Heart left ventricle (tissue), 16 donors: ENCODE measurements around the gene FRMD1. TPM values are rescaled to one million over a fixed set of nuclear protein-coding genes. Genes with fewer than 3 reads are reported as not detected.

ENCODE experiments used
- ATAC-seq, 4 donors: fragments of 200-7000 bp; cut with Tn5 transposase; one replicate each; pipeline ENCODE4 v1.9.1; 2020 to 2022; ENCODE audit warnings: moderate library complexity in 4 of 4, mild to moderate bottlenecking in 3 of 4, moderate number of reproducible peaks in 1 of 4
- DNase-seq, 5 donors: peaks; one replicate each; pipeline ENCODE4 v3.0.0-alpha.2; 2020
- H3K27ac ChIP-seq, 12 donors: fragments of 200-600 bp; sonication (generic) in 4 of 12; one replicate each; pipeline versions ENCODE4 v1.5.0 to v1.8.0; 2016 to 2022; ENCODE audit warnings: mild to moderate bottlenecking in 2 of 12
- H3K27me3 ChIP-seq, 9 donors: fragments of 200-600 bp; sonication (generic) in 2 of 9; one replicate each; pipeline versions ENCODE4 v1.5.1 to v1.8.0; 2016 to 2022; ENCODE audit warnings: mild to moderate bottlenecking in 3 of 9
- H3K36me3 ChIP-seq, 9 donors: fragments of 200-600 bp; sonication (generic) in 2 of 9; one replicate each; pipeline versions ENCODE4 v1.5.0 to v1.8.0; 2018 to 2022; ENCODE audit warnings: mild to moderate bottlenecking in 2 of 9
- H3K4me1 ChIP-seq, 12 donors: fragments of 200-600 bp; sonication (generic) in 4 of 12; one replicate each; pipeline versions ENCODE4 v1.5.0 to v1.8.0; 2016 to 2022; ENCODE audit warnings: mild to moderate bottlenecking in 3 of 12
- H3K4me3 ChIP-seq, 12 donors: fragments of 200-600 bp; sonication (generic) in 4 of 12; one replicate each; pipeline versions ENCODE4 v1.5.0 to v1.8.0; 2017 to 2022; ENCODE audit warnings: mild to moderate bottlenecking in 9 of 12, moderate library complexity in 4 of 12
- H3K9me3 ChIP-seq, 12 donors: fragments of 200-600 bp; sonication (generic) in 4 of 12; one replicate each; pipeline versions ENCODE4 v1.5.0 to v1.8.0; 2016 to 2022; ENCODE audit warnings: mild to moderate bottlenecking in 1 of 12
- POLR2A ChIP-seq, 2 donors: fragments of 450-650 bp; IDR thresholded peaks; one replicate each; pipeline ENCODE4 v1.6.1; 2017; ENCODE audit warnings: antibody characterized with exemption in 2 of 2, mild to moderate bottlenecking in 2 of 2, moderate library complexity in 2 of 2
- WGBS, 4 donors: extraction: QIAGEN DNeasy Blood & Tissue Kit in 2 of 4; methylation state at CpG; one replicate each; pipeline versions ENCODE4 v1.1.5 to v1.1.7; 2013 to 2018; 5-methylcytosine and 5-hydroxymethylcytosine counted together
- intact Hi-C, 10 donors: fragments of 100-400 bp; cut with DNase I; formaldehyde crosslinking; loops; one replicate each; pipeline versions ENCODE4 v1.11.1 to v1.14.2; 2022
- polyA plus RNA-seq, 2 donors: library from polyadenylated mRNA; stranded (reverse); fragments of 200-250 nt; gene quantifications; one replicate each; pipeline ENCODE4 v1.2.3, GENCODE V29; 2013
- total RNA-seq, 9 donors: library from RNA; depleted of rRNA in 2 of 9; stranded (reverse); fragments of >200 nt in 2 of 9; fragmentation: NEBNext Ultra II Directional in 3 of 9; extraction: Animal tissue kit (Norgen Biotek cat#: 25700) in 3 of 9; gene quantifications; one replicate each; pipeline versions ENCODE4 v1.1.0 to v1.2.4, GENCODE V29; 2016 to 2023
- TF ChIP-seq, protein P1 (sequence below), 12 donors: fragments of 200-600 bp; sonication (generic) in 4 of 12; IDR thresholded peaks; one replicate each; pipeline versions ENCODE4 v1.5.0 to v1.8.0; 2018 to 2022; ENCODE audit warnings: antibody characterized with exemption in 12 of 12, mild to moderate bottlenecking in 5 of 12
- donor health status: ischemic (EF 13 %, LVEDD 7.1; RV severe dilation, severe dysfunction).
- donor health status: healthy with polysubstance abuse.
- donor health status: DM: no; HTN: yes; CAD: no.
- donor health status: DM: no; HTN: no; CAD: no.
- donor health status: ischemic (EF 25% LVEDD 6.9; RV normal size, moderate dysfunction).
- donor health status: ischemic (EF 25% LVEDD 5.7; RV mildly dilated, moderate dysfunction).
- donor health status: healthy.
- donor health status: DM: yes; HTN: yes; CAD: no.
- donor health status: ischemic (EF 35%, LVEDD 5.7; RV mildly dilated, moderate dysfunction).
- donor health status: nonischemic (EF 11% LVEDD 7.7; RV severe dilation, severe dysfunction).
- donor health status: DM: yes; HTN: yes; CAD: no.
- donor health status: PGD.
- donor health status: ischemic (EF 29% LVEDD 5.4; RV normal size, mild dysfunction).
- donor health status: nonischemic (EF 23%, LVEDD 6.1; RV moderate dilation, normal function).

FRMD1 gene
- total and polyA plus RNA-seq, 11 donors, result 0.04 to 0.50 (median 0.14) TPM; not detected in 7

DNA sequence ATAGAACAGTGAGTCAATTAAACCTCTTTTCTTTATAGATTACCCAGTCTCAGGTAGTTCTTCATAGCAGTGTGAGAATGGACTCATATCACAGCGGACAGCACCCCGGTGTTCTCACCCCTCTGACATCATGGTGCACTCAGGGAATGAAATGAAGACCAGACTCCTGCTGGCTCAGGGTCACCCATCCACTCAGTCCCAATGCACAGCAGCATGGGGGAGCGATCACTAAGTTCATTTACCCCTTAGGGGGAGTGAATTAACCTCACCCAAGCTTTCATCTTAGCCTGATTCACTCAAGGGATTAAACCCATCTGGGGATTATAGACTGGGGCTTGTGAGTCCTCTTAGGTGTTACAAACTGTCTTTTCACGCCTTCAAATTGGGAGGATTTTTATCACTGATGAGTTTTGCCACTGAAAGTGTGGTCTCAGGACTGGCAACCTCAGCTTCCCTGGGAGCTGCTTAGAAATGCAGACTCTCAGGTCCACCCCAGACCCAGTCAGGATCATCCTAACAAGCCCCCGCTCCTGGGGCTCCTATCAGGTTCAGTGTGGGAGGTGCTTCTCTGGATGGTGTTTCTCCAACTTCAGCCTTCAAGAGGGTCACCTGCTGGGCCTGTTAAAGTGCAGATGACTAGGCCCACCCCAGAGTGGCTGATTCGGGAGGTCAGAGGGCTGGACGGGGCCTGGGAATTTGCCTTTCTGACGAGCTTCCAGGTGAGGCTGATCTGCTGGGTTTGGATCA lies 44.3 kb upstream of the FRMD1 start:
- no peak for DNase-seq
- H3K27me3 ChIP-seq, result no peaks in the 10 kb centered on the region
- no peaks in the 10 kb centered on the region for H3K4me1 ChIP-seq
- no peak overlapping the region for H3K27ac ChIP-seq
- H3K4me3 ChIP-seq, result no peak overlapping the region
- intact Hi-C loops, result no loop called here
- 86 to 95% (median 91%) methylated on average over 8 of the region's 8 CpGs for WGBS, 4 donors
- H3K36me3 ChIP-seq, result no peaks in the 10 kb centered on the region
- ATAC-seq, result no peak
- H3K9me3 ChIP-seq, result no peaks in the 10 kb centered on the region
- no peak for TF ChIP-seq POLR2A (IDR thresholded peaks at IDR 0.05)
- TF ChIP-seq, protein P1, sequence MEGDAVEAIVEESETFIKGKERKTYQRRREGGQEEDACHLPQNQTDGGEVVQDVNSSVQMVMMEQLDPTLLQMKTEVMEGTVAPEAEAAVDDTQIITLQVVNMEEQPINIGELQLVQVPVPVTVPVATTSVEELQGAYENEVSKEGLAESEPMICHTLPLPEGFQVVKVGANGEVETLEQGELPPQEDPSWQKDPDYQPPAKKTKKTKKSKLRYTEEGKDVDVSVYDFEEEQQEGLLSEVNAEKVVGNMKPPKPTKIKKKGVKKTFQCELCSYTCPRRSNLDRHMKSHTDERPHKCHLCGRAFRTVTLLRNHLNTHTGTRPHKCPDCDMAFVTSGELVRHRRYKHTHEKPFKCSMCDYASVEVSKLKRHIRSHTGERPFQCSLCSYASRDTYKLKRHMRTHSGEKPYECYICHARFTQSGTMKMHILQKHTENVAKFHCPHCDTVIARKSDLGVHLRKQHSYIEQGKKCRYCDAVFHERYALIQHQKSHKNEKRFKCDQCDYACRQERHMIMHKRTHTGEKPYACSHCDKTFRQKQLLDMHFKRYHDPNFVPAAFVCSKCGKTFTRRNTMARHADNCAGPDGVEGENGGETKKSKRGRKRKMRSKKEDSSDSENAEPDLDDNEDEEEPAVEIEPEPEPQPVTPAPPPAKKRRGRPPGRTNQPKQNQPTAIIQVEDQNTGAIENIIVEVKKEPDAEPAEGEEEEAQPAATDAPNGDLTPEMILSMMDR (IDR thresholded peaks at IDR 0.05), result no peak

DNA sequence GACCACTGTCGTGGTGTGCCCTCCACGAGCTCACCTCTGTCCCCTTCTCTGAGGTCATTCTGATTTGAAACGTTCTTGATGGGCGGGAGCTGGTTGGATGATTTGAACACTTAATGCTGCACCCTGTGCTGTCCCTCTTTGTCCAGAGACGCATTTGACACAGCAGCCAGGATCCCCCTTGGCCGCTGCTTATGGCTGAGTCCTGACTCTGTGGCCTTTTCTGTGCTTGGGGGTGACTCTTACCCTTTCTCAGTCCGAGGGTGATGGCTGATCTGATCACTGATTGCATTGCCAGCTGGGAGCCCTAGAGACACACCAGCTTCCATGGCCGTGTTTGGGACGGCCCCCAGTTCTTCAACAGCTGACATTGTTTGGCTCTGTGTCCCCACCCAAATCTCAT lies 43.5 kb upstream of the FRMD1 start:
- no peak overlapping the region for H3K4me3 ChIP-seq
- no peaks in the 10 kb centered on the region for H3K4me1 ChIP-seq
- no peak for ATAC-seq
- 84 to 90% (median 88%) methylated on average over 9 of the region's 9 CpGs for WGBS, 4 donors
- no peaks in the 10 kb centered on the region for H3K9me3 ChIP-seq
- intact Hi-C loops, result no loop called here
- no peak for DNase-seq
- no peak overlapping the region for H3K27ac ChIP-seq
- TF ChIP-seq POLR2A (IDR thresholded peaks at IDR 0.05), result no peak
- TF ChIP-seq, protein P1 (IDR thresholded peaks at IDR 0.05), result no peak
- no peaks in the 10 kb centered on the region for H3K36me3 ChIP-seq
- H3K27me3 ChIP-seq, result no peaks in the 10 kb centered on the region

DNA sequence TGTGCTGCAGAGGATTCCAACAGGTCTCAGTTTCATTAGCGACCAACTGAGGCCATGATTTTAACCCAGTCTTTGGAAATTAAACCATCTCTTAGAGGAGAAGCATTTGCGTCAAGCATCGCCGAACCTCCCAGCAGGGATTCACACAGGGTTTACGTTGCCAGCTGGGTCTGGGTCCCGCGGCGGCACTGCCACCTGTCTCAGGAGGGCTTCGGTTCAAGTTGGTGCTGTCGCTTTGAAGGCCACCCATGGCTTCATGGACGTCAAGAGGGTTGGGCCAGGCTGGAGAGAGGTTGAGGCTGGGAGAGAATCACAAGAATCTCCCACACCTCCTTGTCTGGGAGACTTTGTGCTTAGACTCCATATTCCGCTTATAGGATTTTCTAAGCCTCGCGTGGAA lies 43.0 kb upstream of the FRMD1 start:
- TF ChIP-seq, protein P1 (IDR thresholded peaks at IDR 0.05), result no peak
- no peak for TF ChIP-seq POLR2A (IDR thresholded peaks at IDR 0.05)
- Histone ChIP-seq H3K27ac (no peak overlapping the region), H3K36me3 (no peaks in the 10 kb centered on the region), H3K4me3 (no peak overlapping the region), H3K4me1 (no peaks in the 10 kb centered on the region), H3K27me3 (no peaks in the 10 kb centered on the region), H3K9me3 (no peaks in the 10 kb centered on the region)
- 88 to 93% (median 90%) methylated on average over 14 of the region's 14 CpGs for WGBS, 4 donors
- ATAC-seq (no peak), DNase-seq (peak in 1 of 5 donors; percentile 20)
- intact Hi-C loops, result no loop called here

DNA sequence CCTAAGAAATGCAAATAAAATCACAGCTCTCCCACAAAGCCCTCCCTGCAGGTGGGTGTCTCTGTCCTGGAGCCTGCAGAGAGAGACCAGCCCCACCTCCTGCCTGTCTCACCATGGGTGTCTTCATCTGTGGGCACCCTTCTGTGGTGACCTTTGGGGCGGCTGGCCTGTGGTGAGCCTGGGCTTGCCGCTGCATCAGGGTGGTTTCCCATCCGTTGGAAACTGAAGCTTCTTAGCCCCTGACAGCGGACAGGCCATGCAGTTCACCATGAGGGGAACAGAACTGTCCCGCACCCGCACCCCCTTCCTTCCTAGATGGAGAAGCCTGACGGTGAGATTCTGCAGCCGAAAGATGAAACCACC lies 42.3 kb upstream of the FRMD1 start:
- Histone ChIP-seq H3K36me3 (no peaks in the 10 kb centered on the region), H3K4me3 (no peak overlapping the region), H3K27me3 (no peaks in the 10 kb centered on the region), H3K4me1 (no peaks in the 10 kb centered on the region), H3K27ac (no peak overlapping the region), H3K9me3 (no peaks in the 10 kb centered on the region)
- DNase-seq (no peak), ATAC-seq (no peak)
- intact Hi-C loops, result loop anchor here in 1 of 10 donors (2.0 kb wide), 1 partner anchor 206 kb away; no protein-coding TSS in a partner anchor
- no peak for TF ChIP-seq POLR2A (IDR thresholded peaks at IDR 0.05)
- TF ChIP-seq, protein P1 (IDR thresholded peaks at IDR 0.05), result no peak
- 91 to 98% (median 94%) methylated on average over 8 of the region's 8 CpGs for WGBS, 4 donors
